ENCODE results near the gene BLOC1S1.
A peak's percentile ranks its signal among the peaks of the same experiment; 100 is the strongest.

BLOC1S1 gene

GRCh38 chr12:55728939-55729818, 13.3 kb downstream of the BLOC1S1 start, which contains the start of gene CD63:
CD63 (minus strand) TSS chr12:55729009; CDS start chr12:55728341, 668 bp downstream.
- DNase-seq, result peak; percentile 33

- DNase-seq, result no peak
These were observed 14.3 kb downstream of the BLOC1S1 start for GRCh38 chr12:55729819-55730818.

GRCh38 chr12:55732288-55732687, 16.4 kb downstream of the BLOC1S1 start:
- no peak for DNase-seq

GRCh38 chr12:55733021-55733555, 17.2 kb downstream of the BLOC1S1 start:
- peak; percentile 93 for DNase-seq

- no peak for DNase-seq
These were observed 18.0 kb downstream of the BLOC1S1 start for GRCh38 chr12:55733858-55734257.

- no peak for DNase-seq
These were observed 18.7 kb downstream of the BLOC1S1 start for GRCh38 chr12:55734595-55734994.

GRCh38 chr12:55736076-55736475, 20.2 kb downstream of the BLOC1S1 start:
- no peak for DNase-seq

GRCh38 chr12:55736780-55737580, 21.1 kb downstream of the BLOC1S1 start:
- DNase-seq, result peak; percentile 48

- no peak for DNase-seq
These were observed 21.8 kb downstream of the BLOC1S1 start for GRCh38 chr12:55737581-55738122.

GRCh38 chr12:55738123-55739024, 22.5 kb downstream of the BLOC1S1 start:
- peak; percentile 79 for DNase-seq

- DNase-seq, result no peak
These were observed 23.2 kb downstream of the BLOC1S1 start for GRCh38 chr12:55739025-55739378.

- no peak for DNase-seq
These were observed 26.3 kb downstream of the BLOC1S1 start for GRCh38 chr12:55741931-55742680.

- DNase-seq, result no peak
These were observed 27.0 kb downstream of the BLOC1S1 start, which contains the start of gene GDF11 for GRCh38 chr12:55742719-55743405. GDF11 (plus strand) TSS chr12:55743122; CDS start chr12:55743317, 195 bp downstream.

- no peak for DNase-seq
These were observed 27.8 kb downstream of the BLOC1S1 start for GRCh38 chr12:55743406-55744339.

GRCh38 chr12:55744340-55745030, 28.6 kb downstream of the BLOC1S1 start:
- DNase-seq, result no peak

- peak; percentile 81 for DNase-seq
These were observed 29.7 kb downstream of the BLOC1S1 start for GRCh38 chr12:55745361-55746173.

All from NCI-H1436 treated with DMSO at 0.1 percent for 48 hours (cell line).